HL-60 (cell line): ENCODE results near the gene CLTB.

Source experiments
- CTCF ChIP-seq: IDR thresholded peaks from one replicate; pipeline ENCODE4 v1.5.1; 2011; ENCODE audit warnings: low read length, control low read depth, inconsistent platforms; ENCODE audit not compliant: insufficient read depth
- REST ChIP-seq: IDR thresholded peaks from 2 replicates; pipeline ENCODE4 v1.6.1; 2012; ENCODE audit warnings: low read depth; ENCODE audit not compliant: insufficient replicate concordance
- SPI1 ChIP-seq: IDR thresholded peaks from 2 replicates; pipeline ENCODE4 v1.6.1; 2012; ENCODE audit warnings: low read depth, mild to moderate bottlenecking, borderline replicate concordance

DNA sequence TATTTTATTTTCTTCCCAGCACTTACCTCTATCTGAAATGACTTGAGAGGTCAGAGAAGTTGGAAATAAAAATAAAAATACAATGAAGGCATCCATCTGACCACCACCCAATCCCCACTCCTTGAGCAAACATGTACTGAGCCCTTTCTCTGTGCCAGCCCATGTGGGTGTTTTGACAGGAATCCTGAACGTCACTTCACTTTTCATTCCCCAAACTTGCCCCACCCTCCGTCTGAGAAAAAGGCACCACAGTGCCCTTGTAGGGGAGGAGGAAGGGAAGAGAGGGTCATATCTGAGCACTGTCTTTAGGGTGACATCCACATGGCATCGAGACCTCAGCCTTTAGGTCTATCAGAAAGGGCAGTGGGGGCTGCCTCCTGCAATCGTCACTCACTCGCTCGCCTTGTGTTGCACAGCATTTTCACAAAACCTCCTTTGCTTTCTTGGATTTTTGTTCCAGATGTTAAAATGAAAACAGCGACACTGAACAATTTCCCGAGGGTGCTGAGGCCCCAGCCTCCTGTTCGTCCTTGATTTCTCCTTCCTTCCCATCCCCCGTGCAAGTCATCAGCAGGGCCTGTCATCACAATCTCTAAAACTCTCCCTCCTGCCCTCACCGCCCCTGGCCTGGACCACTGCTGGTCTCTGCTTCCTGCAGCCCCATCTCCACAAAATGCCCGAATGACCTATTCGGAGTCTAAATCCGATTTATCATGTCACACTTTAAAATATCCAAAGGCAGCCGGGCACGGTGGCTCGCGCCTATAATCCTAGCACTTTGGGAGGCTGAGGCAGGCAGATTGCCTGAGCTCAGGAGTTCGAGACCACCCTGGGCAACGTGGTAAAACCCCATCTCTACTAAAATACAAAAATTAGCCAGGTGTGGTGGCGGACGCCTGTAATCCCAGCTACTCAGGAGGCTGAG is 14.8 kb downstream of the CLTB start:
- no peak for TF ChIP-seq SPI1
- no peak for TF ChIP-seq CTCF
- no peak for TF ChIP-seq REST
